Posterior vena cava (tissue), 2 donors: ENCODE data around the gene ARID3A. TPM values are rescaled to one million over a fixed set of nuclear protein-coding genes. Genes with fewer than 3 reads are reported as not detected.

Experiments used
- DNase-seq: peaks from one replicate; pipeline ENCODE4 v3.0.0-alpha.2; 2020; ENCODE audit warnings: low spot score
- intact Hi-C, 2 donors: fragments of 100-400 bp; cut with DNase I; formaldehyde crosslinking; loops; one replicate each; pipeline versions ENCODE4 v1.14.1 to v1.14.2; 2022 to 2023
- total RNA-seq, 2 donors: library from RNA; stranded (reverse); fragmentation: NEBNext Ultra II Directional; extraction: Animal tissue kit (Norgen Biotek cat#: 25700); gene quantifications; one replicate each; pipeline ENCODE4 v1.2.1, GENCODE V29; 2021
- donor health status: DM: yes; HTN: yes; CAD: no.
- donor health status: DM: yes; HTN: yes; CAD: no.

Gene ARID3A
- total RNA-seq, 2 donors from 2014 or later: 6.3 to 10.0 TPM

GRCh38 chr19:924553-925086 lies 1.2 kb upstream of the ARID3A start:
- intact Hi-C loops: loop anchor here in 1 of 2 donors (5.0 kb wide), 1 partner anchor 152 kb away; no protein-coding TSS in a partner anchor
- DNase-seq: no peak

DNA sequence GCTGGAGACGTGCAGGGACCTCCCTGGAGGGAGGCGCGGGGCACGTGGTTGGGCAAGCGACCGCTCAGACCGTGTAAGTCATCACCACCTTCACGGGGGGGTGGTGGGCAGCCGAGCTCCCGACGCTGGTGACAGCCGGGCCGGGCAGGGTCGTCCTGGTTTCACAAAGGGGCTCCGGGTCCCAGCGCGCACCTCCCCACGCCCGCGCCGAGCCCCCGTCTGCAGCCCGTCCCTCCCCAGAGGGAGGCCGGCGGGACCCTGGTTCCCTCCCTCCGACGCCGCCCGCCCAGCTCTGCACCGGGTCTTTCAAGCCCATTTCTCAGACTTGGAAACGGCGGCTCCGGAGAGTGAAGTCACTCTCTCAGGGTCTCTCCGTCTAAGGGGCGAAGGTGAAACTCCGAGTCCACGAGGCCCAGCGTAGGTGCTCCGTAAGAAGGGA lies 729 bp upstream of the ARID3A start:
- intact Hi-C loops: no loop called here
- DNase-seq: no peak

DNA sequence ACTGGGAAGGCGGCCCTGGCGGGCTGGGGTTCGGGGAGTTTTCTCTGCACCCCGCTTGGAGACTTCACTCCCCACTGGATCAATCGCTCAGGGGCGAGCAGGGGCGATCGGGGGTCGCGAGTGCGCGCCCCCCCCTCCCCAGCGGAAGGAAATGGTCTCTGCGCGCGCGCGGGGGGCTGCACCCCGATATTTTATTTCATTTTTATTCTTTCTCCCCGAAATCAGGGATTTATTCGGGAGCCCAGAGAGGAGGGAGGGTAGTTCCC lies 421 bp downstream of the ARID3A start:
- no peak for DNase-seq
- intact Hi-C loops: no loop called here

GRCh38 chr19:926589-927350 lies 935 bp downstream of the ARID3A start:
- intact Hi-C loops: no loop called here
- DNase-seq: peak; percentile 93

GRCh38 chr19:927351-927779 lies 1.5 kb downstream of the ARID3A start:
- intact Hi-C loops: no loop called here
- no peak for DNase-seq

- intact Hi-C loops: no loop called here
- DNase-seq: no peak
Measured at GRCh38 chr19:927780-928401, 2.1 kb downstream of the ARID3A start.

GRCh38 chr19:928471-929202 lies 2.8 kb downstream of the ARID3A start:
- DNase-seq: no peak
- intact Hi-C loops: no loop called here

GRCh38 chr19:929203-929890 lies 3.5 kb downstream of the ARID3A start:
- intact Hi-C loops: no loop called here
- no peak for DNase-seq

GRCh38 chr19:929891-930258 lies 4.0 kb downstream of the ARID3A start:
- DNase-seq: no peak
- intact Hi-C loops: no loop called here

DNA sequence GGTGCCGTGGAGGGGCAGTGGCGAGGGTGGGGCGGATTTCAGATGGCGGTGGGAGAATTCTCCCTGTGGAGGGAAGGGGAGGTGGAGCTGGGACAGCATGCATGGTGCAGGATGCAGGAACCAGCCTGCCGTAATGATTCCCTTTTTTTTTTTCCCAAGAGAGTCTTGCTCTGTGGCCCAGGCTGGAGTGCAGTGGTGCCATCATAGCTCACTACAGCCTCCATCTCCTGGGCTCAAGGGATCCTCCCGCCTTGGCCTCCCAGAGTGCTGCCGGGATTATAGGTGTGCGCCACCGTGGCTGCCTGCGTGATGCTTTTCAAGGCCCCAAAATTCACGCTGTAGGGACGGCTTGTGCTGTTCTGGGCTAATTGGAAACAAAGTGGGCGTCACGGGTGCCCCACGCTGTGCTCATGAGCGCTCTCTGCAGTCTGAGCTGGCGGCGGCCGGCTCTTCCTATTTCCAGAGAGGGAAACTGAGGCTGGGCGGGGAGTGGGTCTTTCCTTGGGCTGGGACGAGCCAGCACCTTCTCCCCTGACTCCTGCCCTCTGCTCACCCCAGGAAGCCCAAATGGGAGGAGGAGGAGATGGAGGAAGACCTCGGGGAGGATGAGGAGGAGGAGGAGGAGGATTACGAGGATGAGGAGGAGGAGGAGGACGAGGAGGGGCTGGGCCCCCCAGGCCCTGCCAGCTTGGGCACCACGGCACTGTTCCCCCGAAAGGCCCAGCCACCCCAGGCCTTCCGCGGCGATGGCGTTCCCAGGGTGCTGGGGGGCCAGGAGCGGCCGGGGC lies 6.2 kb downstream of the ARID3A start:
- DNase-seq: no peak
- intact Hi-C loops: no loop called here

GRCh38 chr19:932648-933552 lies 7.1 kb downstream of the ARID3A start:
- intact Hi-C loops: no loop called here
- DNase-seq: peak; percentile 93

GRCh38 chr19:933553-933882 lies 7.7 kb downstream of the ARID3A start:
- intact Hi-C loops: no loop called here
- DNase-seq: no peak

- intact Hi-C loops: no loop called here
- no peak for DNase-seq
Measured at GRCh38 chr19:934197-934840, 8.5 kb downstream of the ARID3A start.

DNA sequence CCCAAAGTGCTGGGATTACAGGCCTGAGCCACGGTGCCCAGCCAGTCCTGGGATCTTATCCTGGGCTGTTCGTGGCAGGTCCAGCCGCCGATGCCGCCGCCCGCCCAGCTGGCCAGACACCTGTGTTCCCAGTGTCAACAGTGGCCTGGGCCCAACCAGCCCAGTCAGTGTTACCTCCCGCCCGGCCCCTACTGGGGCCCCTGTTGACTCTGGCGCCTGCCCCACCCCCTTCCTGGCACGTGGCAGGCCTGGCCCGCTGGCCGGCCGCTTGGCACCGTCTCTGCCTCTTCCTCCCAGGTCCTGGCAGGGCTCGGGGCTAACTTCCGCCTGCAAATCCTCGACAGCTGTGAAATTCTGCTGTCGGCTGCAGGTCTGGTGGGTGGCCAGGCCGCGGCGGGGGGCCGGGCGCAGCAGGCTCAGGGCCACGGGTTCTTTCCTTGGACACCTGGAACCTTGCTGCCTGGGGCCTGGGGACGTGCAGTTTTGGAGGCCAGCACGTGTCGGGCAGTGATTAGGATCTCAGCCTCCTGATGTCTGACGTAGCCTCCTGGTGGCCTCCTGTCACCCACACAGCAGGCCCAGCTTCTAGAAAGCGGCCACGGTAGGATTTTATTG lies 9.1 kb downstream of the ARID3A start:
- intact Hi-C loops: no loop called here
- DNase-seq: peak; percentile 95

GRCh38 chr19:936175-936546 lies 10.3 kb downstream of the ARID3A start:
- DNase-seq: no peak
- intact Hi-C loops: no loop called here

DNA sequence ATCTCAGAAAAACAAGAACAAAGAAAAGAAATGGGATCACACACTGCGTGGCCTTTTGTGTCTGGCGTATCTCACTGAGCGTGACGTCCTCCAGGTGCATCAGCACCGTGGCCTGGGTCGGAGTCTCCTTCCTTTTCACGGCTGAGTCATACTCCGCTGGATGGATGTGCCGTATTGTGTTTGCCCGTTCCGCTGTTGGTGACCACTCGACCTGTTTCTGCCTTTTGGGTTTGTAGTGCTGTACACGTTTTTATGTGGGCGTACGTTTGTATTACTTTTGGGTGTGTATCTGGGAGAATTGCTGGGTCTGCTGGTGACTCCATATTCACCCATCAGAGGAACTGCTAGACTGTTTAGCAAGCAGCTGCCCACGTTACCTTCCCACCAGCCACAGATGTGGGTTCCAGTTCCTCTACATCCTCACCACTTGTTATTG lies 11.4 kb downstream of the ARID3A start:
- no peak for DNase-seq
- intact Hi-C loops: no loop called here

DNA sequence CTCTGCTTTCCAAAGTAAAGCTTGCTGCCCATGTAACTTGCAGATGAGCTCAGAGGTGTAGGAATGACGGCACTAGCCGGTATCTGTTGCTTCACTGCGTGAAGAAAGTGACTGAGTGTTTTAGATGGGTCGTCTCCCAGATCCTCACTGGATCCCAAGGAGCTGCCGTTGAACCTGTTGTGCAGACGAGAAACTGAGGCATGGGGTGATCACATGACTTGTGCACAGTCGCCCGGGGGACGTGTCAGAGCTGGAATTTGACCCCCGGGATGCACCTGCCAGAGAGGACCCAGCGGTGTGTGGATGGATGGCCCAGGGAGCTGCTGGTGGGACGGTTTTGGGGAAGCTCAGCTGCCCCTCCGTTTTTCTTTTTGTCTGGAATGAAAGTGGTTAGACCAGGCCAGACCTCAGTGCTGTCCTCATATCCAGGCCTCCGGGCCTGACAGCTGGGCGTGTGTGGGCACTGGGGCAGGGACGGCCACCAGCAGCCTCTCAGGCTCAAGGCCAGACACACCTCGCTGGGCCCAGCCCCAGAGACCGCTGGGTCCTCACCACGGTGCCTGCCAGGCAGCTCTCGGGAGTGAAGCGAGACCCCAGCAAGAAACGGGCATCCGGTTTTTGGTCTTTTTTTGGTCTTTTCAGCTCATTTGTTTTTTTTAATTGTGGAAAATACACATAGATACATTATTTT lies 12.5 kb downstream of the ARID3A start:
- DNase-seq: no peak
- intact Hi-C loops: no loop called here
